B cell (primary cell): ENCODE results near the gene DRAXIN. TPM values are rescaled to one million over a fixed set of nuclear protein-coding genes. Genes with fewer than 3 reads are reported as not detected.

ENCODE experiments used
- ATAC-seq: fragments of 200-7000 bp; cut with Tn5 transposase; one replicate; pipeline ENCODE4 v1.10.0; 2021; ENCODE audit warnings: low read depth, mild to moderate bottlenecking, moderate number of reproducible peaks, moderate library complexity
- CTCF ChIA-PET: fragments of 350-600 bp; sonication (Branson Sonifier 250); formaldehyde crosslinking; loops from one replicate; lab custom pipeline; 2021; ENCODE audit warnings: antibody characterized with exemption, inconsistent platforms; lab: Charles Lee
- POLR2A ChIA-PET: fragments of 350-600 bp; sonication (Branson Sonifier 250); formaldehyde crosslinking; loops from one replicate; lab custom pipeline; 2021; ENCODE audit warnings: antibody characterized with exemption; lab: Charles Lee
- DNase-seq: peaks from one replicate; pipeline ENCODE4 v3.0.0; 2013
- H2AFZ ChIP-seq: 2 replicates; pipeline ENCODE4 v1.6.1; 2012; ENCODE audit warnings: mild to moderate bottlenecking, low read depth, low read length; ENCODE audit not compliant: insufficient read depth, poor library complexity, severe bottlenecking
- H3K27ac ChIP-seq, 2 donors: 1 replicate in 1 of 2; 2 replicates in 1 of 2; pipeline ENCODE4 v1.5.1; 2012 to 2013; ENCODE audit warnings: low read length in 2 of 2, mild to moderate bottlenecking in 2 of 2, moderate library complexity in 1 of 2
- H3K27me3 ChIP-seq, 4 experiments: fragments of 200-600 bp in 1 of 4; sonication (generic) in 1 of 4; replicated peaks in 1 of 4; 1 replicate in 2 of 4; 2 replicates in 2 of 4; pipeline versions ENCODE4 v1.6.1 to v1.7.0; 2013 to 2016; ENCODE audit warnings: low read length in 3 of 4, mild to moderate bottlenecking in 2 of 4, mixed read lengths in 1 of 4, moderate library complexity in 1 of 4; ENCODE audit not compliant: insufficient read depth in 4 of 4, control insufficient read depth in 3 of 4; ENCODE audit errors: control extremely low read depth in 1 of 4
- H3K36me3 ChIP-seq, 2 experiments: replicated peaks in 1 of 2; 1 replicate in 1 of 2; 2 replicates in 1 of 2; pipeline versions ENCODE4 v1.6.1 to v1.7.1; 2013; ENCODE audit warnings: low read length in 1 of 2; ENCODE audit not compliant: insufficient read depth in 2 of 2, control insufficient read depth in 1 of 2; ENCODE audit errors: control extremely low read depth in 1 of 2, extremely low read depth in 1 of 2
- H3K4me1 ChIP-seq, 2 donors: fragments of 200-600 bp in 1 of 2; sonication (generic) in 1 of 2; 1 replicate in 1 of 2; 2 replicates in 1 of 2; pipeline versions ENCODE4 v1.5.1 to v1.6.1; 2013 to 2017; ENCODE audit warnings: low read length in 2 of 2; ENCODE audit not compliant: control insufficient read depth in 2 of 2, insufficient read depth in 2 of 2
- H3K4me2 ChIP-seq: replicated peaks from 2 replicates; pipeline ENCODE3; 2012; ENCODE audit warnings: mild to moderate bottlenecking, low read depth, low read length; ENCODE audit not compliant: poor library complexity, severe bottlenecking
- H3K4me3 ChIP-seq, 5 experiments: fragments of 200-600 bp in 1 of 5; sonication (generic) in 1 of 5; 1 replicate in 3 of 5; 2 replicates in 2 of 5; pipeline versions ENCODE4 v1.5.1 to v1.7.0; 2011 to 2016; ENCODE audit warnings: low read length in 4 of 5, mild to moderate bottlenecking in 4 of 5, low read depth in 2 of 5, control low read depth in 1 of 5, moderate library complexity in 1 of 5; ENCODE audit not compliant: insufficient read depth in 1 of 5; ENCODE audit errors: control extremely low read depth in 1 of 5, extremely low read depth in 1 of 5
- H3K79me2 ChIP-seq: fragments of 200-600 bp; sonication (generic); one replicate; pipeline ENCODE4 v1.6.0; 2016; ENCODE audit warnings: low read length; ENCODE audit not compliant: control insufficient read depth, insufficient read depth
- H3K9ac ChIP-seq: fragments of 200-600 bp; sonication (generic); 2 replicates; pipeline ENCODE4 v1.6.1; 2017; ENCODE audit warnings: mild to moderate bottlenecking, low read length, moderate library complexity
- H3K9me3 ChIP-seq, 3 donors: one replicate each; pipeline versions ENCODE4 v1.6.1 to v1.7.1; 2013; ENCODE audit warnings: low read length in 2 of 3; ENCODE audit not compliant: control insufficient read depth in 2 of 3, insufficient read depth in 1 of 3; ENCODE audit errors: control extremely low read depth in 1 of 3
- H4K20me1 ChIP-seq: 2 replicates; pipeline ENCODE4 v1.6.0; 2012; ENCODE audit warnings: mild to moderate bottlenecking, low read length; ENCODE audit not compliant: insufficient read depth, control insufficient read depth, poor library complexity, severe bottlenecking
- H3K27ac Mint-ChIP-seq: one replicate; pipeline ENCODE4 v1.8.0; 2021; ENCODE audit warnings: mixed read lengths
- H3K27me3 Mint-ChIP-seq: one replicate; pipeline ENCODE4 v1.8.0; 2021; ENCODE audit warnings: mixed read lengths
- H3K4me1 Mint-ChIP-seq: one replicate; pipeline ENCODE4 v1.8.0; 2021; ENCODE audit warnings: mixed read lengths
- H3K4me3 Mint-ChIP-seq: one replicate; pipeline ENCODE4 v1.8.0; 2021; ENCODE audit warnings: mixed read lengths
- H3K9me3 Mint-ChIP-seq: one replicate; pipeline ENCODE4 v1.8.0; 2022; ENCODE audit warnings: mixed read lengths; ENCODE audit not compliant: insufficient read depth
- EZH2 ChIP-seq: IDR thresholded peaks from 2 replicates; pipeline ENCODE4 v1.6.1; 2012; ENCODE audit warnings: borderline replicate concordance, low read depth, mild to moderate bottlenecking, moderate library complexity, low read length; ENCODE audit not compliant: insufficient read depth, poor library complexity, severe bottlenecking
- WGBS: methylation state at CpG from one replicate; pipeline ENCODE4 v1.1.5; 2013; ENCODE audit warnings: missing lambda C conversion rate; ENCODE audit not compliant: insufficient coverage; 5-methylcytosine and 5-hydroxymethylcytosine counted together
- intact Hi-C: fragments of 100-400 bp; cut with micrococcal nuclease; formaldehyde crosslinking; loops from one replicate; pipeline ENCODE4 v1.10.0; 2022
- polyA plus RNA-seq: library from polyadenylated mRNA; depleted of rRNA; stranded (reverse); fragments of >200 nt; gene quantifications from 2 replicates; pipeline ENCODE4 v1.2.3, GENCODE V29; 2012
- total RNA-seq, 2 donors: library from RNA; stranded (reverse); fragments of 120-200 nt in 1 of 2; gene quantifications; 1 replicate in 1 of 2; 2 replicates in 1 of 2; pipeline versions ENCODE4 v1.2.3 to v1.2.4, GENCODE V29; 2013 to 2022
- TF ChIP-seq, protein P1 (sequence below): fragments of 200-600 bp; IDR thresholded peaks from one replicate; pipeline ENCODE4 v1.8.0; 2022; ENCODE audit warnings: antibody characterized with exemption, mild to moderate bottlenecking

The DRAXIN gene
- total and polyA plus RNA-seq, 2 donors (not counting 1 experiment from before 2014, with no cell fraction given): 0.21 to 0.30 TPM

DNA sequence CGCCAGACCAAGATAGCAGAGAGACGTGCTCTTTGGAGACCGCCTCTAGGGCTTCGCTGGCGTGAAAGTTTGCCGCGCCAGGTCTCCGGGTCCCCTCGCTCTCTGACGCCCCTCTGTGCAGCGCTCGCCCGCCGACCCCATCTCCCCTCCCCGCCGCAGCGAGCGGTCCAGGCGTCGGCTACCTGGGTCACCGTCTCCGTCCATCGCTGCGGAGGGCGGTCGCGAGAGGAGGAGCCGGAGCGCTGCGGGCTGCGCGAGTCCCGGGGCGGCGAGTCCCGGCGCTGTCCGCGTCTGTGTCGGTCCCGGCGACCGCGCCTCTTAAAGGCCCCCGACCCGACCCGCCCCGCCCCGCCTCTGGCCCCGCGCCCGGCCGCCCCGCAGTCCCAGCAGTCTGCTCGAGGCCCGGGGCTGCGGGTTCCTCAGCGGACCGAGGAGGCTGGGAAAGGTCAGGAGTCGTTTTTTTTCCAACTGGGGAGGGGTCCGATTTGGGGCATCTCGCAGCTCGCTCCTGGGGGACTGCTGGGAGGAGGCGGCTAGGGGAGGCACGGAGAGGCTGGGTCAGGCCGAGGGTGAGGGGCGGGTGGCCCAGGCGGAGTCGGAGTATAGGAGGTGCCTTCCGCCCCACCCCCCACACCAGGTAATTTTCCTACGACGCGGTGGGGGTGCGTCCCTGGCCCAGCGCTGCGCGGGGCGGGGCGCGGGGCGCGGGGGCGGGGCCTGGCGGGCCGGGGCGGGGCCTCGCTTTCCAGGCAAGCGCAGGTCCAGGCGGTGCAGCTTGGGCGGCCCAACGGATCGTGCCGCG lies 37.2 kb upstream of the DRAXIN start, which contains the start of the genes FBXO2 and FBXO44:
Gene FBXO2, minus strand, starts transcription at position 293 of the 802 bp plus-strand sequence. Its CDS starts 89 bp downstream, at position 204.
Gene FBXO44, plus strand, starts transcription at position 741 of the 802 bp plus-strand sequence. CDS start 959 bp downstream, outside the sequence.
- 10% methylated on average over 84 of the region's 94 CpGs for WGBS
- peak within 1 kb of the TSS; percentile 80 for H2AFZ ChIP-seq

More for the DNA sequence above, 37.2 kb upstream of the DRAXIN start, which contains the start of the genes FBXO2 and FBXO44:
- TF ChIP-seq, protein P1, sequence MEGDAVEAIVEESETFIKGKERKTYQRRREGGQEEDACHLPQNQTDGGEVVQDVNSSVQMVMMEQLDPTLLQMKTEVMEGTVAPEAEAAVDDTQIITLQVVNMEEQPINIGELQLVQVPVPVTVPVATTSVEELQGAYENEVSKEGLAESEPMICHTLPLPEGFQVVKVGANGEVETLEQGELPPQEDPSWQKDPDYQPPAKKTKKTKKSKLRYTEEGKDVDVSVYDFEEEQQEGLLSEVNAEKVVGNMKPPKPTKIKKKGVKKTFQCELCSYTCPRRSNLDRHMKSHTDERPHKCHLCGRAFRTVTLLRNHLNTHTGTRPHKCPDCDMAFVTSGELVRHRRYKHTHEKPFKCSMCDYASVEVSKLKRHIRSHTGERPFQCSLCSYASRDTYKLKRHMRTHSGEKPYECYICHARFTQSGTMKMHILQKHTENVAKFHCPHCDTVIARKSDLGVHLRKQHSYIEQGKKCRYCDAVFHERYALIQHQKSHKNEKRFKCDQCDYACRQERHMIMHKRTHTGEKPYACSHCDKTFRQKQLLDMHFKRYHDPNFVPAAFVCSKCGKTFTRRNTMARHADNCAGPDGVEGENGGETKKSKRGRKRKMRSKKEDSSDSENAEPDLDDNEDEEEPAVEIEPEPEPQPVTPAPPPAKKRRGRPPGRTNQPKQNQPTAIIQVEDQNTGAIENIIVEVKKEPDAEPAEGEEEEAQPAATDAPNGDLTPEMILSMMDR: no peak
- TF ChIP-seq EZH2: no peak
- Histone ChIP-seq H3K4me3 (peak within 1 kb of the TSS in 4 of 5 experiments; percentile 69 to 82 (median 74)), H3K36me3 (peaks cover 0 to 10% of the 10 kb centered on the region in 2 experiments), H3K4me2 (peak within 1 kb of the TSS; percentile 95), H4K20me1 (peaks cover 11% of the 10 kb centered on the region), H3K27ac (peak within 1 kb of the TSS in 1 of 2 donors; percentile 25), H3K27me3 (no peaks in the 10 kb centered on the region), H3K4me1 (peaks cover 22 to 35% of the 10 kb centered on the region in 2 donors), H3K9ac (peak within 1 kb of the TSS; percentile 70), H3K79me2 (no peaks in the 10 kb centered on the region), H3K9me3 (no peaks in the 10 kb centered on the region)
- intact Hi-C loops: loop anchor here (1.0 to 5.0 kb wide), 7 partner anchors 10 to 392 kb away; partner anchors contain the start of genes FBXO6, MAD2L2, MTHFR and MTOR
- ChIA-PET CTCF (interaction anchor here (0.8 to 18.9 kb wide), 4 partner anchors 9 to 69 kb away, joined by 4 to 231 read pairs (median 32); partner anchors contain the start of gene FBXO6), POLR2A (interaction anchor here (0.6 to 1.4 kb wide), 4 partner anchors 9 to 729 kb away, joined by 3 to 8 read pairs (median 6); partner anchors contain the start of gene FBXO6)
- peak; percentile 86 for ATAC-seq
- H3K4me1 Mint-ChIP-seq: peaks cover 28% of the 10 kb centered on the region
- H3K27me3 Mint-ChIP-seq: no peaks in the 10 kb centered on the region
- DNase-seq: peak; percentile 77
- H3K9me3 Mint-ChIP-seq: no peaks in the 10 kb centered on the region
- peak within 1 kb of the TSS; percentile 84 for H3K4me3 Mint-ChIP-seq
- H3K27ac Mint-ChIP-seq: peak within 1 kb of the TSS; percentile 50
